HG02642 (cell line): ENCODE measurements around the gene FAM124B.

Experiments
- ATAC-seq: cut with Tn5 transposase; IDR thresholded peaks from one replicate; pipeline ENCODE4 v1.9.1; 2021; ENCODE audit warnings: mild to moderate bottlenecking; ENCODE audit not compliant: unreplicated experiment, poor library complexity

FAM124B gene

GRCh38 chr2:224401641-224402342 is at the start of gene FAM124B:
Gene FAM124B, minus strand, starts transcription at chr2:224402107. Its CDS starts 339 bp downstream, at chr2:224401768.
- no peak for ATAC-seq

- peak; percentile 57 for ATAC-seq
Observed at GRCh38 chr2:224449212-224450147, 47.6 kb upstream of the FAM124B start.

- ATAC-seq = no peak
Observed at GRCh38 chr2:224448236-224448635, 46.3 kb upstream of the FAM124B start.

- no peak for ATAC-seq
Observed at GRCh38 chr2:224444783-224445182, 42.9 kb upstream of the FAM124B start.

GRCh38 chr2:224444021-224444420 is 42.1 kb upstream of the FAM124B start:
- ATAC-seq = no peak

GRCh38 chr2:224442071-224442967 is 40.4 kb upstream of the FAM124B start:
- no peak for ATAC-seq

GRCh38 chr2:224440988-224441387 is 39.1 kb upstream of the FAM124B start:
- no peak for ATAC-seq

- ATAC-seq = no peak
Observed at GRCh38 chr2:224438726-224439125, 36.8 kb upstream of the FAM124B start.

- no peak for ATAC-seq
Observed at GRCh38 chr2:224436634-224437033, 34.7 kb upstream of the FAM124B start.

GRCh38 chr2:224434618-224435017 is 32.7 kb upstream of the FAM124B start:
- ATAC-seq = no peak

GRCh38 chr2:224433442-224433841 is 31.5 kb upstream of the FAM124B start:
- no peak for ATAC-seq

GRCh38 chr2:224432003-224432579 is 30.2 kb upstream of the FAM124B start:
- no peak for ATAC-seq

- no peak for ATAC-seq
Observed at GRCh38 chr2:224429441-224429810, 27.5 kb upstream of the FAM124B start.

GRCh38 chr2:224428787-224429440 is 27.0 kb upstream of the FAM124B start:
- no peak for ATAC-seq

GRCh38 chr2:224427471-224427870 is 25.6 kb upstream of the FAM124B start:
- ATAC-seq = no peak

GRCh38 chr2:224426656-224427055 is 24.7 kb upstream of the FAM124B start:
- ATAC-seq = no peak

GRCh38 chr2:224421065-224421464 is 19.2 kb upstream of the FAM124B start:
- no peak for ATAC-seq

GRCh38 chr2:224417947-224418346 is 16.0 kb upstream of the FAM124B start:
- ATAC-seq = no peak

- no peak for ATAC-seq
Observed at GRCh38 chr2:224417361-224417729, 15.4 kb upstream of the FAM124B start.
